NCI-H2107 treated with DMSO at 0.1 percent for 48 hours (cell line): ENCODE data around the gene ZFAND2B.

Experiments used
- DNase-seq: peaks from one replicate; lab custom pipeline; 2025; ENCODE audit not compliant: unreplicated experiment; lab: John Stamatoyannopoulos, UW

The ZFAND2B gene, protein sequence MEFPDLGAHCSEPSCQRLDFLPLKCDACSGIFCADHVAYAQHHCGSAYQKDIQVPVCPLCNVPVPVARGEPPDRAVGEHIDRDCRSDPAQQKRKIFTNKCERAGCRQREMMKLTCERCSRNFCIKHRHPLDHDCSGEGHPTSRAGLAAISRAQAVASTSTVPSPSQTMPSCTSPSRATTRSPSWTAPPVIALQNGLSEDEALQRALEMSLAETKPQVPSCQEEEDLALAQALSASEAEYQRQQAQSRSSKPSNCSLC

GRCh38 chr2:219206328-219207133, at the start of gene ZFAND2B:
ZFAND2B (plus strand) TSS chr2:219206782; CDS start chr2:219206988, 206 bp downstream.
- peak; percentile 62 for DNase-seq

GRCh38 chr2:219157396-219157795, 49.2 kb upstream of the ZFAND2B start:
- no peak for DNase-seq

DNA sequence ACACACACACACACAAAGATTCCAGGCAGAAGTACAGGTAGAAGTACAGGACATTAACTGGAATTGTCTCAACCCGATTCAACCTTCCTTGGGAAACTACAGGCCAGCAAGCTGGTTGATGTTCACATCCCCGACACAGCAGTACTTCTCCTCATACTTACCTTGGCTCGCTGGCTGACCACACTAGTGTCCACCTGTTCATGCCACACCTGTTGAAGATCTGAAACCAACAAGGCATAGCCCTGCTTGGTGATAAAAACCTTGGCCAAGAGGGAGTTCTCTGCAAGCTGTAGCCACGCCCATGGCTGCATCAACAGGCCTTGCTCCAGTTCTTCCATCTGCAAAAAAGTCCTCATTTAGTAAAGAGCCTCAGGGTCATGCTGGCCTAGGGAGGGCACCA, 48.6 kb upstream of the ZFAND2B start:
- DNase-seq: no peak

- no peak for DNase-seq
These were observed 48.0 kb upstream of the ZFAND2B start for GRCh38 chr2:219158586-219158985.

DNA sequence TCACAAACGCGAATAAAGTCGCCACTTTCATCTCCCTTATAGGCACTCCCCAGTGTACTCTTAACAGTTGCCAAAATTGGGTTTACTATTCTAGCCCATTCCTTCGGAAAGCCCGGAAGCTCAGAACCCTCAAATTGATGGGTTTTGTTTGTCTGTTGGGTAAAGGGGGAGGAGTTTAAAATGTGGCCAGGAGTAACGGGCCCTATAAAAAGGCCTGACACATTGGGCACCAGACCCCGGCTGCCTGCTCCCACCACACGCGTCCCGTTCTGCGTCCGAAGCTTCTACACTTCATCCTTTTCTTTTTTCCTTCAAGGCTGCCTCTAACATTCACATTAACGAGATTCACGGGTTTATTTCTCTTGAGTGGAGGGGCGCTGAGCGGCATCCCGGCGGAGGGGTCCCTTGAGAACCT, 46.8 kb upstream of the ZFAND2B start:
- no peak for DNase-seq

DNA sequence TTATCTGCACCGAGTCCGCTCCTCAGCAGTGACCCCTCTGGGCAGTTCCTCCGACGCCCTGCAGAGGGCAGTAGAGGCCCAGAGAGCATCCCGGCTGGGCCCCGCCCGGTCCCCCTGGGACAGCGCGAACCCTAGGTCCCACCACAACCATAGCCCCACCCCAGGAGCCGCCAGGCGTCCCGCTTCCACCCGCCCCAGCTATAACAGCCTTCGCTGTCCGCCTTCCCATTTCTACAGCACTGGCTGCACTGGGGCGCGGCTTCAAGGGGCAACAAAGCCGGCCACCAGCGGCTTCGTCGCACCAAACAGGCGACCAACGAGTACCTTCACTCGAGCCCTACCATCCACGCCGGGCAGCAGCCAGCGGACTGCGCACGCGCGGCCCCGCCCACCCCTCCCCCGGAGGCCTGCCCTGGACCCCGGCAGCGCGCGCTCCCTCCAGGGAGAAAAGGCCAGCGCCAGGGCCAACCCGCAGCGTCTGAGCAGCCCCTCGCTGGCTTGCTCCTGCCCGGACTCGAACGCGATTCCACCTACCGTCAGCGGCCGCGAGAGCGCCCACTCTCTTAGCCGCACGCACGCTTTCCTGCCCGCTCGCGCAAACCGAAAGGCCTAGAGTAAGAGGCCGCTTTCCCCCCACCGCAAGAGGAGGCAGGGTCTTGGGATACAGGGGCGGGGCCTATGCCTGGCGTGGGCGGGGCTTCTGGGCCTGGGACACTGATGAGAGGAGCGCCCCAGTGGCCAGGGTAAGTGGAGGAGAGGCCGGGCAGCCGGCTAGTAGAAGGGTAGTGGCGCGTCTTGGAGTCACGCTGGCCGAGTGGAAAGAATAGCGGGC, 46.2 kb upstream of the ZFAND2B start, which contains the start of gene NHEJ1:
Gene NHEJ1, minus strand, starts transcription at position 630 of the 832 bp plus-strand sequence. CDS start 2,453 bp downstream, outside the sequence.
- DNase-seq: peak; percentile 50

DNA sequence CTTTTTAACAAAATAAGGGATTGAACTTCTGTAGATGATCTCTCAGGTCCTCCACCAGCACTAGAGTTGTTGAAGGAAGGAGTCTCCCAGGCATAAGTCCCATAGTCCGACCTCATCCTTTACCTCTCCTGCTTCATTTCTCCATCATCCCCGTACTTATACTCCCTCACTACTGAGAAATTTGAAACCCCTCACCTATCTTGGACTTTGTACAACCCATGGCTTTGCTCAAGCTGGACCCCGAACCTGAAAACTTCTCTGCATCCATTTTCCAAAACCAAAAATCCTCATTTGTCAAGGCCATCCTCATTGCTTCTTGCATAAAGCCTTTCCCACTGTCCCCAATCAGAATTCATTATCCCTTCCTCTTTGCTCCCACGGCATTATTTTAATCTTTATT, 45.5 kb upstream of the ZFAND2B start:
- DNase-seq: no peak

DNA sequence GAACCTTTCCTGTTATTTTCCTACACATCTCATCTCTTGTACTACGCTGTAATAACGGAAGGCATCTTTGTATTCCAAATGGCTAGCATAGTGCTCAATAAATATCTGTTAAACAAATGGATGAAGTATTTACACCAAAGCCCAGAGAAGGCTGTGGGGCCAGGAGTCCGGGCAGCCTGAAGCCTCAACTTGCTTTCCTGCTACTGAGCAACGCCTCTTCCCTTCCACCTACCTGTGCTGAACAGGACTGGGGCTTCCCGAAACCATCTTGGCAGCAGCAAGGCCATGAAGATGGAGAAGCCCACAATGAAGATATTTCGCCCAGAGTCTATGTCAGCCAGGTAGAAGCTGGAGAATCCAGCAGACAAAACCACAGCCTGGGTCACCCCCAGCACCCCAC, 43.4 kb upstream of the ZFAND2B start:
- DNase-seq: no peak

DNA sequence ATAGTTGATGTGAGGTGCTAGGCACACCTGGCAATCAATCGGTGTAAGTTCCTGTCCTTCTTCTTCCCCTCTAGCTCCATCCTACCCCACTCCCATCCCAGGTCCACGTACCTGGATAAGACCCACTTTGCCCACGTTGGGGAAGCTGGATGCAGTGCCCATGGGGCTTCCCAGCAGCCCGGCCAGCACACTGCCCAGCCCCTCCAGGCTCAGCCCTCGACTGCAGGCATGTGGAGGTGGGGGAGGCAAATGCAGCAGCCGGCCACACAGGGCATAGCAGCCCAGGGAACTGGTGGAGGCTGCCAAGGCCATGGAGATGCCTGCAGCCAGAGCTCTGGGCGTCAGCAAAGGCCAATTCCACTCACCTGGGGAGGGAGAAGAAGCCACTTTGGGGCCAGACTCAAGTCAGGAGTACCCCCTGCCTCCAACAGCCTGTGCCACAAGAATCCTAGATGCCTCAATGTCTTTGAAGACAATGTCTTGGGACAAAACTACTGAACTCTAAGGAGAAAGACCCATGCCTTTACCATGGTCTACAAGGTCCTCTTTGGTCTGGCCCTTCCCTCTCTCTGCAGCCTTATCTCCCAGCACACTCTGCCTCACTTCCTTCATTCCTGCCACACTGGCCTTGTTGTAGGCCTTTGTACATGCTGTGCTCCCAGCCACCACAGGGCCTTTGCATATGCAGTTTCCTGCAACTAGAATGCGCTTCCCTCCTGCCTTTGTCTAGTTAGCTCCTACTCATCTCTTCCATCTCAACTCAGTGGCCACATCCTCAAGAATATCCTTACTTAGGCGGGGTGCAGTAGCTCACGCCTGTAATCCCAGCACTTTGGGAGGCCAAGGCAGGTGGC, 41.3 kb upstream of the ZFAND2B start:
- DNase-seq: no peak

GRCh38 chr2:219167997-219168396, 38.6 kb upstream of the ZFAND2B start:
- DNase-seq: no peak

DNA sequence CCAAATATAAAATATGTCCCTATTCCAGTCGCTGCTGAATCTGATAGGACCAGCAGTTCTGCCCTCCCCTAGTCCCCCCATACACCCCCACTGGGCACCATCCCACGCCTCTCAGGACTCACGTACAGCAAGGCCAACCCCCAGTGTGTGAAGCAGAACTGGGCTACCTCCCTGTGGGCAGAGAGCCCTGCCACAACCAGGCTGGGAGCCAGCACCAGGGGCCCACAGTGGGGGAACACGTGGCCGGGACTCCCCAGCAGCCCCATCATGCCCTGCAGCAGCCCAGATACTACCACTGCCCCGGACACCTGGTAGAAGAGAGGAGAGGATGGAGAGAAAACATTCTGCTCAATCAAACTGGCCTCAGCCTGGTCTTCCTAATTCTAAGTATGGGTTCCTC, 38.1 kb upstream of the ZFAND2B start:
- DNase-seq: no peak

DNA sequence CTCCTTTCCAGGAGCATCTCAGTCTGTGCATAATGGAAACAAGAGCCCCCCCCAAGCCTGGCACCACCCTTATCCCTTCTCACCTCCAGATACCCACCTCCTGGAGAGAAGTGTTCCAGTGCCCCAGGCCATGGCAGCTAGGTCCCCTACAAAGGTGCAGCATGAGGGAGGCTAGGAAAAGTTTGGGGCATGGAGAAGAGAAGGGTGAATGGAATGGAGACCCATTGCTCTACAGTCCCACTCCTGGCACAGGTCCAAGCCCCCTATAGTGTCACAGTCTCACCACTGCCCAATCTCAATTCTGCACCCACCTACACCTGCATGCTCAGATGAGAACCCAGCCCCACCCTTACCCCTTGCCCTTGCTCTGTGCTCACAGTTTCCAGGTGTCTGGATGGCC, 37.6 kb upstream of the ZFAND2B start:
- DNase-seq: no peak

DNA sequence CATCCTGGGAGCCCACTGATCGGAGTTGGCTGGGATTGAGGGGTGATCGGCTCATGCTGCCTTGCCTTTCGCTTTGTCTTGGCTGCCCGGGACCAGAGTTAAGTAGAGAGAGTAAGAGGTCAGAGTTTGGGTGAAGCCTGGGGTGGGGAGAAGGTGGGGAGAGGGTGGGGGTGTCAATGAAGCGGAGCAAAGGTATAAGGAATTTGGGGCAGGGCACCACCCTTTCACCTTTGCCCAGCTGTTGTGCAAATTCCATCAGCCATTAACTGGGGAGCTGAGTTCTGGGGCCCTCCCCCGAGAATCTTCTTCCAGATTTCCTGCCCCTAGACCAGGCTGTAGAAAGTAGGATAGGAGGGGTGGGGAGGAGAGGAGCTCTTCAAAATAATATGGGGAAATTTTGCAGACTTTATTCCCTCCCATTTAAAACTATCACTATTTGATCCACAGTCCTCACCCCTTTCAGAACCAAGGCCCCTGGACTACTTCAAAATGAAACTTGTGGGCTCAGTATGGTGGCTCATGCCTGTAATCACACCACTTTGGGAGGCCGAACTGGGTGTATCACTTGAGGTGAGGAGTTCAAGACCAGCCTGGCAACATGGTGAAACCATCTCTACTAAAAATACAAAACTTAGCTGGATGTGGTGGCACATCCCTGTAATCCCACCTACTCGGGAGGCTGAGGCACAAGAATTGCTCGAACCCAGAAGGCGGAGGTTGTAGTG, 36.5 kb upstream of the ZFAND2B start, which contains the start of gene SLC23A3:
Gene SLC23A3, minus strand, starts transcription at position 100 of the 725 bp plus-strand sequence. Its CDS starts 45 bp downstream, at position 55.
- no peak for DNase-seq

DNA sequence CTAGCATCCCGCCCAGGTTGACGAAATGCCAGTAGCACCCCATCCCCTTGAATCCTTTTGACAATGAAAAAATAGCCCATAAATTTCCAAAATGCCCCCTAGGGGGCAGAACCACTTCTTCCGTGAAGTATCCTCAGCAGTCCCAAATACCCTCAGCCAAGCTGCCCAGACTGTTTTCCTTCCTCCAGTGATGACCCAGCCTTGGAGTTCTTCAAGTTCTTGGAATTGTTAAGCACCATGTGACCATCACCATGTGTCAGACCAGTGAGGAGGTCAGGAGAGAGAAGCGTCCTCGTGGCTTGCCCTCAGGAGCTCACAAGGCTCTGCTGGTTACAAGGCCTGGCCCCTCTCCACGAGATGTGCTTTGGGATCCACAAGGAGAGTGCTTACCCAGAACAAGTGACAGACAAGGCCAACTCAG, 35.3 kb upstream of the ZFAND2B start:
- DNase-seq: no peak

DNA sequence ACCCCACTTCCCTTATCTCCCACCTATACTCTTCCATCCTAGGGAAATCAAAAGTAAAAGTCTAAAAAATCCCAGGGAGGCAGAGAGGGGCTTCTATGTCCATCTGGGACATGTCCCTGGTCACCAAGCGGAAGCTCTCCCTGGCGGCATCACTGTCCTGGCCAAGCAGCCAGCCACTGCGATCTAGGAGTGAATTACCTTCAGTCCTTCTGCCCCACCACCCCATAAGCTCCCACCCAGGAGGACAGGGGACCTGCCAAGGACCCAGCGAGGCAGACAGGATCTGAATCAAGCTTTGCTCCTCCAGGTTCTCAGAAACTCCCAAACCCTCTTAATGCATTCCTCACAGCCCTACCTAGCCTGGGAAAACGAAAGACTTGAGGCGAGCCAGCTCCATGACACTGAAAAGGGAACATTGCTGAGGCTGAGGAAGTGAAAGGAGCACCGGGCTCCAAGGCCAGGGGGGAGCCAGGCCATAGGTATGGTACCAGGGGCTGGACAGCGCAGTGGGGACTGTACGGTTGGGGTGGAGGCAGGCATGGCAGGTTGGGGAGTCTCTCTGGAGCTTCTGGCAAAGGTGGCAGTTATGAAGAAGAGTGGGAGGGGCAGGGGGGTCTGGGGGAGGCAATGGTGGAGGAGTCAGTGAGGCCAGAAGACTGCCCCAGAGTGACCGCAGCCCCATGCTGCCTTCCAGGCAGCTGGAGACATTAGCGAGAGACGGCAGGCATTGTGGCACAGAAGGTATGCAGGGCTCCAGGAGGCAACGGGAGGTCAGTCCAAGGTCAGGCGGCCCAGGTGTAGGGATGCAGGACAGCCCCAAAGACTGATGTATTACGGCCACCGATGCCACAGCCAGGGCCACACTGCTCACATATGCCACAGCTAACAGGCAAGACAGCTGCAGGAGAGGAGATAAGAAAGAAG, 34.1 kb upstream of the ZFAND2B start:
- no peak for DNase-seq

DNA sequence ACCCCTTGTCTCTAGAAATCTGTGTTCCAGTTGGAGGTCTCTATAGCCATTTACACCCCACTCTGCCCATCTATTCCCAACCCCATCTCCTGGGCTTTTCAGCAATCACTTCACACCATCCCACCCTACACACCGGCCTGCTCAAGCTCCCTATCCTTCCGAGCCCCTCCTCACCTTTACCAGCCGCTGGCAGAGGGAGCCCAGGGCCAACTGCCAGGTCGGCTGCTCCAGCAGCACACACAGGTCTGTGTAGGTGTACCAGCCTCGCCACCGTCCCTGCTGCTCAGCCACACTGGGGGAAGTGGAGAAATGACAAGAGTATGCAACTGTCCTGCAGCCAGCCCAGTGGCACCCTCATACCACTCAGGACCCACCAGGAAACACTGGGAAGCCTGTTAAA, 33.4 kb upstream of the ZFAND2B start:
- no peak for DNase-seq

DNA sequence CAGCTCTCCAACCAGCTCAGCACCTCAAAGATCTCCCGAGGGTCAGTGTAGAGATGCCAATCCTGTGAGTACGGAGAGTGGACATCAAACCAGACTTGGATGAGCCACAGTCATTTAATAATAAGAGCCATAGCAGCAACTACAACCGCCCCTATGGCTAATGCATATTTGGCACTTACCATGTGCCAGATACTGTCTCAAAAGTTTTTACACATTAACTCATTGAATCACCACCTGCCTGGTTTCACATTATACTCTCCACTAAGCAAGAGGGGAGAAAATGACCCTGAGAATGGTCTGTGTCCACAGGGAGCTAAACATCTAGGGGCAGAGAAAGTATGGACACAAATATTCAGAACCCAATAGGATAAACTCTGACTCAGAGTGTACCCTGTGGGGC, 32.4 kb upstream of the ZFAND2B start:
- DNase-seq: no peak

GRCh38 chr2:219174801-219175200, 31.8 kb upstream of the ZFAND2B start:
- no peak for DNase-seq

DNA sequence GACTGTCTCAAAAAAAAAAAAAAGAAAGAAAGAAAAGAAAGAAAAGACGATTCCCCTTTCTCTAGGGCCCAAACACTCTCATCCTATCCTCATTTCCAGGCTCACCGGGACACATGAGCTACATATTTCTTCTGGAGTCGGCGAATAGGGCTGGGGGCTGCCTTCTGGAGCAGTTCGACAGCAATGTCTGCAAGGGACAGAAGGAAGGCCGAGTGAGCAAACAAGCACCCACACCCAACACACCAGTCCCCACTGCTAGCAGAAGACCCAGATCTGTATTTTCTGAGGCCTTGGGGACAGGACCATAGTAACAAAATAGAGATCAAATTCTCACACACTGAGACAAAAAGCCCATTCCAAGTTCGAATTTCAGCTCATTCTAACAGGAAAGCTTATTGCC, 31.1 kb upstream of the ZFAND2B start:
- DNase-seq: no peak
